Stimulated activated CD4-positive, alpha-beta T cell treated with anti-CD3 and anti-CD28 coated beads, Interleukin-2, amount 100 ng/mL, for 4 hours (primary cell): Measurements from ENCODE around the gene BBOX1.

ENCODE experiments used
- DNase-seq: peaks from one replicate; pipeline ENCODE4 v3.0.0-alpha.2; 2020; ENCODE audit warnings: low read depth

The BBOX1 gene

DNA sequence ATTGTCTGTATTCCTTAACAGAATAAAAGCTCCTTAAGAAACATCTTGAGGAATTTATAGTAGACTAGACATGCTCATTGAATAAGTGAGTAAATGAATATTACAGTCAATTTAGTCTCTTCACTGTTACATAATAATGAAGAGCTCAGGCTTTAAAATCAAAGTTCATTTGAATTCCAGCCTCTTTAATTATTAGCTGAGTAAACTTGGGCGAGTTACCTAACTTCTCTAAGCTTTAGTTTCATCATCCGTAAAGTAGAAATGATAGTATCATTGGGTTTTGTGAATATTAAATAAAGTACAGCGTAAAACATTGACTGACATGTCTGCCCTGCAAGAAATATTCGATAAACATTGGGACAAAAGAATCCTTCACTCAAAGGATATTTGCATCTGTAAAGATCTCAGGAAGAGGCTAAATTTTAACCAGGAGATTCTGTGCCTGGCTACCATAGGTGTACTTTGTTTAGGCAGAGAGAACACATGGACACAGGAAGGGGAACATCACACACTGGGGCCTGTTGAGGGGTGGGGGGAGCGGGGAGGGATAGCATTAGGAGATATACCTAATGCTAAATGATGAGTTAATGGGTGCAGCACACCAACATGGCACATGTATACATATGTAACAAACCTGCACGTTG is 15.2 kb upstream of the BBOX1 start:
- DNase-seq, result no peak

DNA sequence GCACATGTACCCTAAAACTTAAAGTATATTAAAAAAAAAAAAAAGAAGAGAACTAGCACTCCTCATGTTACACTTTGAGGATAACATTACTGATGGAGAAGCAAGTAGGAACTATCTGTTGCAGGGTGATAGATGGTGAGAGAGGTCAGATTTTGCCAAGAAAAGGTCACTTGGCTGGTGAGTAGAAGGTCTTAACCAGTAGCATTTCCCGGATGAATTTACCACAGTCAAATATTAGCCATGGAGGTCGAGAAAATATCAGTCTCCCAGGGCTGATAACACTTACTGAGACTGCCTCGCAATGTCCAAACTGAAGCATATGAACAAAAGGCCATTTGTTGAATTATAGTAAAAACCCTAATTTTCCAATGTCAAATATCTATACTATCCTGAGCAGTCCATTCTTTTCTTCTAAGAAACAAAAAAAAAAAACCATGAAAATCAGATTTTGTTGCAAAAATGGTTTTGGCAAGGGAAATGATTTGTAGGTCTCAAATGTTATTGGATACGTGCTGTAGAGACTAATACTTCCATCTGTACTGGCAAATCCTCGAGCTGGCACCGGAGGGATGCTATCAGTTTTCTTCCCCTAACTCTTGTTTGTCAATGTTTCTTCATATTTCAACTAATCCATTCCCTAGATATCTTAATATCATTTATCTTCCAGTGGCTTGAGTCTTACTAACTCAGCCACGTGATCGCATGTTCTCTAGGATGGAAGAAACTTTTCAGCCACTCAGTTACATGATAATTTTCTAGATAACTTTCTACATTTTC is 14.5 kb upstream of the BBOX1 start:
- no peak for DNase-seq

DNA sequence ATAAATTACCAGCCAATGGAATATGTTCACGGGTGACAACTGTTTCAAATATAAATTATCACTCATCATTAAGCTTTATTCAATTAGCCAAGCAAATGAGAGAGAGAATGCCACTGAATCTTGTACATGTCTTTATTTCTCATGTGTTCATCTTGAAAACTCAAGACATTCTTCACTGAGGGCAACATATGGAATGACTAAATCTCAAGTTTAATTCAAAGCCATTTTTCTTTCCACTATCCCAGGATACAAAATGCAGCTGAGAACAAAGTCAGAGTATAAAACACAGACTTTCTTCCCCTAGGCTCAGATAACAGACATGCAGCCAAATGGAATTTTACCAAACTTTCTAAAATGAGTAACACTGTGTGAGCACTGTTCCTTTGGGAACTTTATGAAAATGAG is 12.1 kb upstream of the BBOX1 start:
- DNase-seq, result no peak

DNA sequence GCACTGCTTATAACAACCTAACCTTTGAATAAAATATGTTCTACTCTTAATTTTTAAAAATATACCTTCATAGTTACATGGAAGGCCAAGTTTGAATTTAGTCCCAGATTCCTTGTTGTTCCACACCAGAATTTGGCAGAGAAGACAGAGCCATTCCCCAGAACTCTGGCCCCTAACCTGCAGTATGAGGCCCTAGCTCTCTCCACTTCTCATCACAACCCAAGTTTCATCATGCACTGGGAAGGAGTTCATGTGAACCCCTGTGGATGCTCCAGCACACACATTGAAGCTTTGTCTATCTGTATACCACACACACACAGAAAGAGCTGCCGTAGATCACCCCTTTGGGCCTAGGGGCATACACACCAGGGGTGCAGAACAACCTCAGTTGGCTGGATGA is 10.6 kb upstream of the BBOX1 start:
- DNase-seq, result no peak

DNA sequence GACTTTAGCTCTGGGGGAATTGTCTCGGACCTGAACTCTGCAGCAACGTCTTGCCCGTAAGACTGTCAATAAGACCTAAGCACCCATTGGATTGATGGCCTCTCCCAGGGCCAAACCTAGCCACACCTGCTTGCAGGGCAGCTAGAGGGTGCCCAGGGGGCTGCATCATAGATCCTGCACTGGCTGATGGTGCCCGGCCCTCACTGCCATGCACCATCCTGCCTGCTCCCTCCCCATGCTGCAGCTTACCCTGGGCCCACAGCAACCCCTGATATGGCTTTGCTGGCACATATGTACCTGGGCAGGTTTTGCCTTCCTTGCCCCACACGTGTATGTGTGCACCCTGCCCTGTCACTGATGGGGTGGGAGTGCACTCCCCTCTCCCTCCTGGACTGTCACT is 8.9 kb upstream of the BBOX1 start:
- no peak for DNase-seq

DNA sequence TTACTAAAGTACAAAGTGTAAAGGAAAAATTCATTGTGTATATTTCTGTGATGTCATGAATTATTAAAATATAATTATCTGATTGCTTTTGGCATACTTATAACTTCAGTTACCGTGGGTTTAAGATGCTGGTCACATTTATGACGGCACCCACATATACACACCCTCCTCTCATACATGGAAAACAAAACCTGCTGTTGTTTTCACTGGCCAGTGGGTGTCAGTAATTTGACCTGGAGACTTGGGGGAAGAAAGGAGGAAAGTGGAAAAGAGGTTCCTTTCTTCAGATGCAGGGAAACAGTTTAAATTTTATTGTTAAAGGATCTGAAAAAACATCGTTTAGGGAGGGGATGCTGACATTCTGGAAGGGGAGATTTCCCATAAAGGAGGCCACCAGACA is 742 bp upstream of the BBOX1 start:
- no peak for DNase-seq

DNA sequence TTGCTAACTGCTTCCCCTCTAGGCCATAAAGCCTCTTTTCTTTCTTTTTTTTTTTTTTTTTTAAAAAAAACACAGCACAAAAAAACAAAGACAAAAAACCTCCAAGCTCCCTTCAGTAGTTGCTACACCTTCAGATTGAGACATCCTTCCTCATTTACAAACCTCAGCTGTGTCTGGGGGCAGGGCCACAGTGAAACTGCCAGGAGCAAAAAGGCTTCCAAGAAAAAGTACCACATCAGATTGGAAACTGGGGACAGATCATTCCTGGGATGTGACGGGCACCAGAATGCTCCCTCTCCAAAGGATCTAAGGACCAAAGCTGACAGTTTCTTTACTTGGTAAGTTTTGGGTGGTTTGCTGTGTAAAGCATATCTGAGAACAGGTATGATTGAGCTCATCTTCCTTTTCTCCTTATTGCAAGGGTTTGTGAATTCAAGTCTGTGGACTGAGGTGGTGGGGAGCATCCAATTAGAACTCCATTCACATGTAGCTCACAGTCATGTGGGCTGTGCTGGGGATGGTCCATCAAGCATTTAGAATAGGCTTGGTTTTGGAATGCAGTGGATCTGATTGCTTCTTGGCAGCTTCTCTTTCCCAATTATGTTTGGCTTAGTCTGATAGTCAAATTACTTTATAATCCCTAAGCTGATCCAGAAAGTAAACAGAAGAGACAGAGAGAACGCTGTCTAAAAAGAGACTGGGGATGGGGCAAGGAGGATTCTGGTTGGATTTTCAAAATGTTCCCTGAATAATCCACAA is 705 bp downstream of the BBOX1 start:
- DNase-seq, result no peak

DNA sequence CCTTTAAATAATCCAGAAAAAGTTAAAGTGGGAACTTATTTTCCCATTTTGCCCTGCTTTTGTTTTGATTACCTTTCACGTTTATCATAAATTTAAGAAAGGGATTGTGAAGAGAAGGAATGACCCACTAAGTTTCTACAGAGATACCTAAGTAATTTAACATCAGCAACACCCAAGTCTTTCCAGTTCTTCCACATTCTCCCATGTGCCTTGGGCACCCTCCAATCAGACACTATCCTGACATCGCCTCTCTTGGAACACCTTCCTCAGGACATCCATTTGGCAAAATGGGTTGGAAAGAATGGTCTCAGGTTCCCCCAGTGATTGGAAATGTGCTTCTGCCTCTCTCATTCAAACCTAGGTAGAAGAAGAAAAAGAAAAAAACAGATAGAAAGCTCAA is 6.3 kb downstream of the BBOX1 start:
- no peak for DNase-seq

DNA sequence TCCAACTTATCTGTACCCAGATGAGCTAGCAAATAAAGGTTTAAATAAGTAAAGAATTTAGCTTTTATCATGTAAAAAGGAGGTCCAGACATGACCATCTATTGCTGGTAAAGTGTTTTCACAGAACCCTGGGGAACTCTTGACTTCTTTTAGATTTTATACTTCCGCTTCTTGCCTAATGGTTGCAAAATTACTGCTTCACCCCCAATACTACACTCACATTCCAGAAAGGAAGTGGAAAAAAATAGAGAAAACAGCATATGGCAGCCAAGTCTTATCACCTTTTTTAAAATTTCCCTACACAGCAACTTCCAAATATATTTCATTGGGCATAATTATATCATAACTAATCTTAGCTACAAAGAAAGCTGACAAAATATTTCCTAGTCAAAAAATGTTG is 12.1 kb downstream of the BBOX1 start:
- DNase-seq, result no peak

DNA sequence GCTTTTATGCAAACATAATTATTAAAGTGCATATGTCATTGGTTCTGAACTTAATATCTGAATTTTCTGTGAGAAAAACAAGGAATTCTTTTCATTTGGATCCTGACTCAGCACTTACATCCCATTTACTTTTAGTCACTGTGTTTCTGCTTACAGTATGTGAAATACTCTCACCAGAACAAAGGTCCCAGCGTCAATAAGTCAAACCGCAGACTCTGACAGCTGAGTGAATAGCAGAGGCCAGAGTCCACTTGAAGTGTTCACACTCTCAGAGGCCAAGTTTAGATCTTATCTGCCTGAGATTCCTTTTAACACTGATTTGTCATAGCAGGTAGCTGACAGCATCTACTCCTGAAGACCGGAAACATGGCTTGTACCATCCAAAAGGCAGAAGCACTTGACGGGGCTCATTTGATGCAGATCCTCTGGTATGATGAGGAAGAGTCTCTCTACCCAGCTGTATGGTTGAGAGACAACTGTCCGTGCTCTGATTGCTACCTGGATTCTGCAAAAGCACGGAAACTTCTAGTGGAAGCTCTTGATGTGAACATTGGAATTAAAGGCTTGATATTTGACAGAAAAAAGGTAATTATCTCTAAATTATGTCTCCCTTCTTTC is 14.6 kb downstream of the BBOX1 start:
- no peak for DNase-seq

DNA sequence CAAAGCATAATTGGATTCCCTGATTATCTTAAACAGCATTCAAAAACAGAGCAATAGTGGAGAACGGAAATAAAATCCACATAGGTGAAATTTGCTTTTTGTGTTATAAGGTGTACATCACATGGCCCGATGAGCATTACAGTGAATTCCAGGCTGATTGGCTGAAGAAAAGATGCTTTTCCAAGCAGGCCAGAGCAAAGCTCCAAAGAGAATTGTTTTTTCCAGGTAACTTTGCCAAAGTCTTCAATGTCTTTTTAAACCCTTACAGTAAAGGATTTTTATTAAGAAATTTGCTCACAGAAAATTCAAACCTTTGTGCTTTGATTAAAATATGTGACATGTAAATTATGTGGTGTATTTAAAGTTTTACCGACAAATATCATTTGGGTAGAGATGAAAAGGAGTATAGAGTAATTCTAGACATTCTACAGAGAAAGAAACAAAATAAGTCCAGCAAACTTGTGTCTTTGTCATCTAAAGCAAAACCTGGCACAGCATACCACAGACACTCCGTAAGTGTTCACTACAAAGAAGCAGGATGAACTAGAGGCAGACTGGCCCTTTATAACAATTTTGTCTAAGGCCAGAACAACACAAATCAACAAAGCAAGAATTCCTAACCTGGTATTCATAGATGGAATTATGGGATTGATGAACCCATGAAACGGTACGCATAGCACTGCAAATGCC is 16.6 kb downstream of the BBOX1 start:
- no peak for DNase-seq

DNA sequence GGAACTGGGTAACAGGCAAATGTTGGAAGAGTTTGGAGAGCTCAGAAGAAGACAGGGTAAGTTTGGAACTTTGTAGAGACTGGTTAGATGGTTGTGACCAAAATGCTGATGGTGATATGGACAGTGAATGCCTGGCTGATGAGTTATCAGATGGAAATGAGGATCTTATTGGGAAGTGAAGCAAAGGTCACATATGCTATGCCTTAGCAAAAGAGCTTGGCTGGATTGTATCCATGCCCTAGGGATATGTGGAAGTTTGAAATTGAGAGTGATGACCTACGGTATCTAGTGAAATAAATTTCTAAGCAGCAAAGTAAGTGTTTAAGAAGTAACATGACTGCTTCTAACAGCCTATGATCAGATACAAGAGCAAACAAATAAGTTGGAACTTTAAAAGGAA is 17.8 kb downstream of the BBOX1 start:
- no peak for DNase-seq

DNA sequence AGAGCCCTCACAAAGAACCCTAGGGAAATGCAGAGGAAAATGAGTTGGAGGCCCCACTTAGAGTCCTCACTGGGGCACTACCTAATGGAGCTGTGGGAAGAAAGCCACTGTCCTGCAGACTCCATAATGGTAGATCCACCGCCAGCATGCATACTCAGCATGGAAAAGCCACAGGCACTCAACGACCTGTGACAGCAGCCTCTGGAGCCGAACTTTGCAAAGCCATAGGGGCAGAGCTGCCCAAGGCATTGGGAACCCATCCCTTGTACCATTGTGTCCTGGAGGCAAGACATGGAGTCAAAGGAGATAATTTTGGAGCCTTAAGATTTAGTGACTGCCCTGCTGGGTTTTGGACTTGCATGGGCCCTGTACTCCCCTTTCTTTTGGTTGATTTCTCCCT is 18.8 kb downstream of the BBOX1 start:
- DNase-seq, result no peak

DNA sequence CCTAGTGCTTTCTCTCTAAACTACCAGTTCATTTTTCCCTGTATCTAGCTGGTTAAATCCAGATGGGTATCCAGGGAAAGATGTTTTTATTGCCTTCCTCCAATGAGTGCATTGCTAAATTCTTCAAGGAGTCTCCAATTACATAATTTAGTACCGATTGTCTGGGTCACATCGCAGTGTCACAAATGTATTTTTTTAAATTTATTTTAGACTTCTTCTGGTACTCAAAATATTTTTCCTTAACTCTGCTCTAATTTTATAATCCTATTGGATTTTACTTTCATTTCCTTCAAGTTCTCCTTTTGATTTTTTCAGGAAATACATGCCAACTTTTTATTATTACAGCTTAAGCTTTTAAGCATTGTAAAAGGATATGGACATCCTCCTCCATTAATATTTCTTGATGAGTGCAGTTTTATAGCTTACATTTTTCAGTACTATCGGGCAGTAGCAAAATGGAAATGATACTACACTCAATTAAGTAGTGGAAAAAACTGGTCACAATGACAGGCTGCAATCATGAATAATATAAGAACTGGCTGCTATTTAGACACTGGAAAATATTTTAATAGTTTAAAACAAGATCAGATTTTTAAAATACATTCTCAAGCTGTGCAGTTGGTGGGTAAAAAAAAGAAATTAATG is 20.3 kb downstream of the BBOX1 start:
- no peak for DNase-seq

DNA sequence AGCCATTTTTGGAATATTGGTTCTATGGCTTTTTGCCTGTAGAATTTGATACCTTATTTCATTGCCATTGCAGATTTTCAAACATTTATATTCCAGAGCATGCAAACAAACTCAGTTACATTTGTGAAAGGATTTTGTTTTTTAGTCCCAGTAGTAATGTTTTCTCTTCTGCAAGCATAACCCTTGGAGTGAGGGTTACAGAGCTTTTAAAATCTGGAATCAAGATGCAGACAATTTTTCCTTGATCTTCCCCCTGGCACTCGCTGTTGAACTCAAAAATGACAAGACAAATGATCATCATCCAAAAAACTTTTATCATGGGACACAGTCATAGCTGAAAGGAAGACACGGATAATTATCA is 20.8 kb downstream of the BBOX1 start:
- no peak for DNase-seq

DNA sequence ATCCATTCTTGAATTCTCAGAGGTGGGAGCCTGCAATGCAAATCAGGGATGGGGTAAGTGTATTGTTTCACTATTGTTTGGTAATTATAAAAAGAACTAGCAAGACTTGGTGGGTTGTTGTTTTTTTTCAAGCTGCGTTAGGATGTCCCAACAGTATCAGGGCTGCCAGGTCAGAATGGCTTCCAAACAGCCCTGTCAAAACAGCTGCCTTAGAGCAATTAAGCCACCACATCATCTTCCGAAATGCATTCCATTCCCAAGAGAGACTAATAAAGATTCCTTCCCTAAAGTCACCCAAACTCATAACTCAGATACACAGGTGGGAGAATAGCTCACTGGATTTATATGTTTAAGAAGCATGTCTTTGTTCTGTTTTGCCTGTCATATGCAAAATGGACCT is 23.5 kb downstream of the BBOX1 start:
- DNase-seq, result no peak

DNA sequence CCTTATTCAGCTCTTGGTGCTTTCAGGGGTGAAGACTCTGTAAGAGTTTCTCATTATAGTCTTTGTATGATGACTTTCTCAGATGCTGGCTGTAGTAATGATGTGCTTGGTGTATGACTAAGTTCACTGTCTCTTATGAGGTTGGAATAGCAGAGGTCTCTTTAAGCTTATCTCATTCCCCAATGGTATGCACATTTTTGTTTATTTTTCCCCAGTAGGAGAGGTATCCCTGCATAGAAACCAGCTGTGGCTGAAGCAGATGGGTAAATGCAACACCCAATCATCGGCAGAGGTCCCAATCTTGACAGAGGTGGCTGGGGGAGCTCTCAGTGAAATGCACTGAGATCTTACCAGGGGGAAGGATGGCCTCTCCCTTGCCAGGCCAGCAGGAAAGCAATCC is 34.6 kb downstream of the BBOX1 start:
- DNase-seq, result no peak

DNA sequence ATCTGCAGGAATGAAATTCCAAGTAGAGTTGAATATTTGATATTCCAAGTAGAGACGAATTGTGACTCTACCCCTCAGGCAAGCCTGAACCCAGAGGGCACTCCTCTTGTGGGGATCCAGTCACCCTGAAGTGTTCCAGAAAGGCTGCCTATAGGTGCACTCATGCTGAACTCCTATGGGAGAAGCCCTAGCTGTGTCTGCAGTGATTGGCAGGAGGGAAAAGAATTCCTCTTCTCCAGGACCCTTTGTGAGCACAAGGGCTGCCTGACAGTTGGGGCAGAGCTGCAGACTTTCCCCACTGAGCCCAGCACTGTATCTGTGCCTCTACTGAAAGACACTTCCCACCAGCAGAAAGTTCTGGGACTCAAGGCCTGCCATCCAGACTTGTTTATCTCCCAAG is 35.0 kb downstream of the BBOX1 start:
- DNase-seq, result no peak

DNA sequence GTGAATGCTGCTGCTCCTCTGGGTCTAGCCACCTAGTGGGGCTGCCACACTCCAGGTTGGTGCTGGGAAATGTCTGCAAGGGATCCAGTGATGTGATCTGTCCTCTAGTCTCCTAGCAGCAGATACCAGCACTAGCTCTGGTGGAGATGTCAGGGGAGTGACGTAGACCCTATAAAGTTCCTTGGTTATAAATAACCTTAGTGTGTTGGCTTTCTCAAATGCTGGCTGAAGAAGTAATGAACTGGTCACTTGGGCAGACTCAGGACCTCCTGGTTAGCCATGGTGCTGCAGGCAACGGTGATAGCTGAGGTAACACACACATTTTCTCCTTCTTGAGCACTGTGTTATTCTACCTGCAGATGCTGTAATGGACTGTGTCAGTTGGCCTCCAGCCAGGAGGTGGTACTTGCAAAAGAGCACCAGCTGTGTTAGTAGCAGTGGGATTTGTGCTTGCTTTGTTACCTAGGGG is 35.5 kb downstream of the BBOX1 start:
- no peak for DNase-seq

DNA sequence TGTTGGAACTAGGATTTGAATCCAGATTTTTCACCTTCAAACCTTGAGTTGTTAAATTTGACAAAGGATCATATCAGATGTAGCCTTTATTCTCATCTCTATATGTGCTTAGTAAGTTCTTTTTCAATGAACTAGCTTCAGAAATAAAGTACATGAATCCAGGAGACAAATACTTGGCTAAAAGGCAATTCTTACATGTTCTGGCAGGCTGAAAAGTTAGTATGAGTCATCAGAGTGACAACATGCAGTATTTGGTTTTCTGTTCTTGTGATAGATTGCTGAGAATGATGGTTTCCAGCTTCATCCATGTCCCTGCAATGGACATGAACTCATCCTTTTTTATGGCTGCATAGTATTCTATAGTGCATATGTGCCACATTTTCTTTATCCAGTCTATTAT is 40.4 kb downstream of the BBOX1 start:
- no peak for DNase-seq

DNA sequence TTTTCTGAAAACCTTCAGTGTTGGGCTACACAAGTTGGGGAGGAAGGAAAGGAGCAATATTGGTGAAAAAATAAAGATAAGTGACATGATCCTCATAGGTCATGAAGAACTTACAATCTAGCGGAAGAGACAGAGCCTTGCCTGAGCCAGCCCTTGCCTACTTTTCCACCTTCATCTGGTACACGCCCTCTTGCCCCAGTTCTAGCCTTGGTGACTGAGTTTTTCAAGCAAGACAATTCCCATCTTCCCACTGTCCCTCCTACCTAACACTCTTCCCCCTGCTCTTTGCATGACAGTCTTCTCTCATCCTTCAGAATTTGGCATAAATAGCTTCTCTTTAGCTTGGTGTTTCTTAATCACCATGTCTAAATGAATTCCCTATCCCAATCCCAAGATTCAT is 42.6 kb downstream of the BBOX1 start:
- no peak for DNase-seq

DNA sequence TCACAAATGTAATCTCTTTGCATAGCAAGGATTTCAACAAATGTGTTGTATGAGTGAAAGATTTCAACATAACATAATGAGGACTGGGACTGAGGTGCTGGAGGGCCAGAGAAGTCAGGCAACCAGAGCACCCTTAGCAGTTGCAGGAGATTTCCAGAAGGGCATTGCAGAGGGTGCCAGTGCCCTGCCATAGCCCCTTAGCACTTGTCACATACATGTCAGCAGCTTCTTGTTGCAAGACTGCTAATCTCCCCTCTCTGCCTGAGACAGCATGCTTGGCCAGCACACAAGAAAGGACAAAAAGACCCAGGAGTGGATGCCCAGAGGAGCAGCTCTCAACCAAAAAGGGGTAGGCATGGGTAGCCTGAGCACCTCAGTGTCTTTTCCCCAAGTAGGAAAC is 43.2 kb downstream of the BBOX1 start:
- no peak for DNase-seq
